Measurements from ENCODE around the gene SLC25A41.

The SLC25A41 gene

DNA sequence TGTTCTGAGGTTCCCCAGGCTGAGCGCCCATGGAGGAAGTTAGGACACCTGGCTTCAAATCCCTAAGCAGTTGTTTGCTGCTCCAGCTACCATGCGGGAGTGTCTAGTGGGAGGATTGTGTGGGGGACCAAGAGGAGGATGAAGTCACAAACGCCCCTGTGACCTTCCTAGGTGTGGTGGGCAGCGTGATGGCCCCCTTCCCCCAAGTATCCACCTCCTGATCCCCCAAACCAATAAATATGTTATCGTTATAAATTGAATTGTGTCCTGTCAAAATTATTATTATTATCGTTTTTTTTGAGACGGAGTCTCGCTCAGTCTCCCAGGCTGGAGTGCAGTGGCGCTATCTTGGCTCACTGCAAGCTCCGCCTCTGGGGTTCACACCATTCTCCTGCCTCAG lies at the start of gene SLC25A41:
TSS of gene SLC25A41 (minus strand) at position 101 of the 400 bp plus-strand sequence. CDS start at position 31, 70 bp downstream.
- no peak for DNase-seq

DNA sequence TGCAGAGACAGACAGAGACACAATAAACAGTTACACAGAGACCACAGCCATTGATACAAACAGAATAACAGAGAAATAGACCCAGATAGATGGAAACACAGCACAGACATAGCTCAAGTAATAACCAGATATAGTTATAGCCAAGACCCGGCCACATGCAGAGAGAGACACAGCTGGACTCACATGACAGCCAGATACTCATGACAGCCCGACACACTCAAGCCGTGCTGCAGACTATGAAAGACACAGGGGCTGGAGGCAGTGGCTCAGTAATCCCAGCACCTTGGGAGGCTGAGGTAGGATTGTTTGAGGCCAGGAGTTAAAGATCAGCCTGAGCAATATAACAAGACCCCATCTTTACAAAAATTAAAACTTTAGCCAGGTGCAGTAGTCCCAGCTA lies 49.7 kb upstream of the SLC25A41 start:
- no peak for DNase-seq

DNA sequence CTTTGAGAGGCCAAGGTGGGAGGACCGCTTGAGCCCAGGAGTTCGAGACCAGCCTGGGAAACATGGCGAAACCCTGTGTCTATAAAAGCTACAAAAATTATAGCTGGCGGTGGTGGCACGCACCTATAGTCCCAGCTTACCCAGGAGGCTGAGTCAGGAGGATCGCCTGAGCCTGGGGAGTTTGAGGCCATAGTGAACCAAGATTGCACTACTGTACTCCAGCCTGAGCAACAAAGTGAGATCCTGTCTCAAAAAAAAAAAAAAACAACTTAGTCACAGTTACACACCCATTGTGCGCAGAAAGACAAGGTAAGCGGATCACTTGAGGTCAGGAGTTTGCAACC lies 48.8 kb upstream of the SLC25A41 start:
- no peak for DNase-seq

DNA sequence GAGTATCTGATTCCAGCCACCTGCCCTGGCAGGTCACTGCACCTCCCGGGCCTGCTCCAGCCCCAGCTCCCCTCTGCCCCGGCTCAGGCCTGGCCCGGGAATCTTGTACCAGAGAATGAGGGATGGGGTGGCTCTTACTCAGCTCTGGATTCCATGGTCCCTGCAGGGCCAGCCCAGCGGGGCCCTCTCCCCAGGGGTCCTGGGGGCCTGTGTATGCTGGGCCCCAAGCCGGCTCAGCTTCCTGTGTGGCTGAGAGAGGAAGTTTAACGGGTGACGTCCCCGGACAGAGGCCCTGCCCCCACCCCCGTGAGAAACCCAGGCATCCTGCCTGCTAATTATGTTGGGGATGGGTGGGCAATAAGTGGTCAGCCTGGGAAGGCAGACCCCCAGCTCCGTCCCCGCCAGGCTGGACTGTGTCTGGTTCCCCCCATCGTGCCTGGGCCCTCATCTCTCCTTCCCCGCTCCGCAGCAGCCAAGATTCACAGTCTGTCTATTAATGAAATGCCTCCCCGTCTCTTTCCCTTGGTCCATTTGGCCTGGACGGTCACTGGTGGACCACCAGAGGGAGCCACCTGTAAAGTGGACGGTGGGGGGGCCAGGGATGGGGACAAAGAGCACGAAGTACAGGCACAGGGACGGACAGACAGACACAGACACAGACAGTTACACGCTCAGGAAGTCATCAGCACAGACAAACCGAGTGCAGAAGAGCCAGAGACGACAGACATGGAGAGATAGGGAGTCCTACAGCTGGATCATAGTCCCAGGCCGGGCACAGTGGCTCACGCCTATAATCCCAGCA lies 48.2 kb upstream of the SLC25A41 start, which contains the start of gene DENND1C:
TSS of gene DENND1C (minus strand) at position 247 of the 802 bp plus-strand sequence. CDS start at position 155, 92 bp downstream.
- no peak for DNase-seq

DNA sequence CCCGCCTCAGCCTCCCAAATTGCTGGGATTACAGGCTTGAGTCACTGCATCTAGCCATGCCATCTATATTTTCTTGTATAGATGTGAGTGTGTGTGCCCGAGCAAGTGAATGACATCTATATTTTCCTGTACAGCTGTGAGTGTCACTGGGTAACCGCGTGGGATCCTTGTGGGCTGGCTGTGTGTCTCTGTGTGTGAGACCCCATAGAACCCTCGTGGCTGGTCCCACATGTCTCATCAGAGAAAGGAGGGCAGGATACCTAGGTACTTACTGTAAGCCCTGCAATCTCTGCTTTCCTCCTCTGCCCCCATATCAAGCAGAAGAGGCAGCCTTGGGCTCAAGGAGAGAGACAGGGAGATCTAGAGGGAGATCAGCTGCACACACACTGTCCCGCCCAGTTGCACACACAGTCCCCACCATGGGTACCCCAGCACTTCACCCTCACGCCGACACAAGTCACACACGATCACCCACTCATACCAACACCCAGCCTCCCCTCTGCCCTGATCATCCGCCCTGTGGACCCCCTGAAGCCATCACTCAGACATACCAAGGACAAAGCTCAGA lies 47.4 kb upstream of the SLC25A41 start:
- DNase-seq: no peak

DNA sequence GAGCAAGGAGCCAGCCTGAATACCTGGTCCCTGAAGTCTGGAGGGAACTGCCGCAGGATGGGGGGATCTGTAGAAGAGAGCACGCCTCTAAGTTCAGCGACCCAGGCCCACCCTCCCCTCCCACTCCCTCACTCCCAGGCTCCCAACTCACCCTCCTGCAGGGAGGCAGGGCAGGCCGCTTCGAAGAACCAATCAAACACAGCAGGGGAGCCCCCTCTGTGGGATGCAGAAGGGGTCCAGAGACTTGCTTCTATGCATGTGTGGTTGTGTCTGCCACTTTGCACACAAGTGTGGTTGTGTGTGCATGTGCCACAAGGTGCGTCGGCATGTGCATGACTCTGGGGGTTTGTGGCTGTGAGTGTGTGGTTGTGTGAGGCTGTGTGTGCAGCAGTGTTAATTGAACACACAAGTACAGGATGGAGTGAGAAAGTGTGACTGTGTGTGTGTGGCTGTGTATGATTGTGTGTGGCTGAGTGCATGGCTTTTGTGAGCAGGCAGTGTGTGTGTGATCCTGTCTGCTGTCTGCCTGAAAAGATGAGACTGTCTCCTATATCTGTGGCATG lies 46.4 kb upstream of the SLC25A41 start:
- DNase-seq: no peak

DNA sequence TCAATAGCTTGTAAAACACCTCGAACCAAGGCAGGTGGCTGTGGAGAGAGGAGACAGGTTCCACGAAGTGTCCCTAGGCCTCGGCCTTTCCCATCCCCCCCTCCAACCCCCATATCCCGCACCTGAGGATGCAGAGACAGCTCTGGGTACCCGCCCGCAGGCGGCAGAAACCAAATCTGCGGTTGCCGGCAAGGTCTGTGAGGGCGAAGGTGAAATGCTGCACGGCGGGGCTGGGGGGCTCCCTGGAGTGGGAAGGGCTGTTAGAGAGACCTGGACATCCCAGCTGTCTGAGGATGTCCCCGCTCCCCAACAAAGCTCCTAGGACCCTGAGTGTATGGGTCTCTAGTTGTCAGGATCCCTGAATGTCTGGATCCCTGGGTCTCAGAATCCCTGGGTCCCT lies 45.3 kb upstream of the SLC25A41 start:
- no peak for DNase-seq

DNA sequence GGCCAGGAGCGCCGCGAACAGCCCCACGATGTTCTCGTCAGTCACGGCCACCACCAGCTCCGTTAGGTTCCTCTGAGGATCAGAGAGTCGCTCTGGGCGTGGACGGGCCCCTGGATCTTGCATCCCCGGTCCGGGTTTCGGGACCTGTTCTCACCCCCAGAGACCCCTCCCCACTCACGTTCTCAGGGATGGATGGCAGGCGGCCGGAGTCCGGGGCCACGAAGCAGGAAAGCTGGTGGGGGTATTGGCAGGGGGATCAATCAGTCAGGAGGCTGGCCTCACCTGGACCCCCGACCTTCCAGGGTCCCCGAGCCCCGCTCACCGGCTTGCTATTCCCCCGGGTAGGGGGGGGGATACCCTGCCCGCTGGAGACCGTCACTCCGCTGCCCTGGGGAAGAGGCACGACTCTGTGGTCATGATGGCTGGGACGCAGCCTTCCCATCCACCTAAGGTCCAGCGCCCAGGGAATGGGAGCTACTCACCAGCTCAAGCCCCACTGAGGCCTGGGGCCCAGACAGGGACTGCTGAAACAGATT lies 43.4 kb upstream of the SLC25A41 start:
- no peak for DNase-seq

DNA sequence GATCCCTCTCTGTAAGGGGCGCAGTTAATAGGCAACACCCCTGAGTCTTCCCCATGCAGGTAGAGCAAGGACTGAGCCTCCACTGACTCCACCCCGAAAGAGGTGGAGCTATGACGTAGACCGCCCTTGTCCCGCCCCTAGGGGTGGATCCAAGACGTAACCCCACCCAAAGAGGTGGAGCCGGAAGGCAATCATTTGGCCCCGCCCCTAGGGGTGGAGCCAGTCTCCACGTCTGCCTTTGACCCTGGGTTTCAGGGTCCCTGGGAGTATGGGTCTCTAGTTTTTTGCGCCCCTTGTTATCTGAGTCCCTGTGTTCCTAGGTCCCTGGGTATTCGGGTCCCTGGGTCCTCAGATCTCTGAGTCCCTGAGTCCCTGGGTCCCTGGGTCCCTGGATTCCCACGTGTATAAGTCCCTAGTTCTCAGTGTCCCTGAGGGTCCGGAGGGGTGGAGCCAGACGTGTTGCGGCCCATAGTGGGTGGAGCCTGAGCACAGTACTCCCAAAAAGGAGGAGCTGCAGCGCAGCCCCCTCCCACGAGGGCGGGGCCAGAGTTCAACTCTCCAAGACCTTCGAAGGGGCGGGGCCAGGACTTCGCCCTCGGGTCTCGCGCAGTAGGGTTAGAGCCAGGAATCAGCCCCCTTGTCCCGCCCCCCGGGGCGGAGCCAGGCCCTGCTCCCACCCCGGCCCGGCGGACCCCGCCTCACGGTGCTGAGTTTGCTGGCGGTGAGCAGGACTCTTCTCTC lies 42.8 kb upstream of the SLC25A41 start:
- no peak for DNase-seq

DNA sequence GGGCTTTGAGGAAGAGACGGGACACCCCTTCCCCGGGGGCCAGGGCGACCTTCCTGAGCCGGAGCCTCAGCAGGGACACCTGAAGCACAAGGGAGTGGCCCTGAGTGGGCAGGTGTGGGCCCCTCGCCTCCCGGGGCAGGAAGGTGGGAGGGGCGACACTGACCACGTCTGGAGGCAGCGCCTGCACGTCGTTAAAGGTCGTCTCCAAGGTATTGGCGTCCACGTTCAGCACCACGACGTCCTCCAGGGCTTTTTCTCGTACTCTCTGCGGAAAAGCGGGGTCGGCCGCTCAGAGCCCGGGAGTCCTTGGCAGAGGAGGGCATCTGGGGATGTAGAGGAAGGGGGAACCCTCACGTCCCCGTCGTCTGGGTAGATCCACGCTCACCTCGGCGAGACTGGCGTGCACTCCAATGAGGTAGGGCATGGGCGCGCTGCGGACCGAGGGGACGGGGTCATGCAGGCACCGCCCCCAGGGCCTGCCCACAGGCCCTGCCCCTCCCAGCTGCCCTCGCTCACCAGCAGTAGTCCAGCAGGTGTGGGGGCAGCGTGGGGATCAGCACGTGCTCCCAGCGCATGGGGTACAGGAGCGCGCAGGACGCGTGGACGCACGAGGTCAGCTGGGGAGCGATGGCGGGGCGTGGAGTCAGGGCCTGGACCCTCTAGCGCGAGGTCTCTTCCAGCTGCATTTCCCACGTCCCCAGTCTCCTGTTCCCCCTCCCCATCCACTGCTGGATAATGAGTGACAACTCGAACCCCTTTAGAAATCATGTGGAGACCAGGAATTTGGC lies 42.0 kb upstream of the SLC25A41 start:
- no peak for DNase-seq

DNA sequence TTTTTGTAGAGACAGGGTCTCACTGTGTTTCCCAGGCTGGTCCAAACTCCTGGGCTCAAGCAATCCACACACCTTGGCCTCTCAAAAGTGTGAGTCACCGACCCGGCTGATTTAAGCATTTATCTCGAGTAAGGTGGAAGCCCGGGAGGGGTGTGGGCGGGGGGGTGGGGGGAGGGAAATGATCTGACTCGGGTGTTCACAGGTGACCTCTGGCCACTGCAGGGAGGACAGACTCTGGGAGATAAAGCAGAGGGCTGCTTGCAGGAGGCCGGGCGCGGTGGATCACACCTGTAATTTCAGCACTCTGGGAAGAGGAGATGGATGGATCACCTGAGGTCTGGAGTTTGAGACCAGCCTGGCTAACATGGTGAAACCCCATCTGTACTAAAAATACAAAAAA lies 40.1 kb upstream of the SLC25A41 start:
- DNase-seq: no peak

DNA sequence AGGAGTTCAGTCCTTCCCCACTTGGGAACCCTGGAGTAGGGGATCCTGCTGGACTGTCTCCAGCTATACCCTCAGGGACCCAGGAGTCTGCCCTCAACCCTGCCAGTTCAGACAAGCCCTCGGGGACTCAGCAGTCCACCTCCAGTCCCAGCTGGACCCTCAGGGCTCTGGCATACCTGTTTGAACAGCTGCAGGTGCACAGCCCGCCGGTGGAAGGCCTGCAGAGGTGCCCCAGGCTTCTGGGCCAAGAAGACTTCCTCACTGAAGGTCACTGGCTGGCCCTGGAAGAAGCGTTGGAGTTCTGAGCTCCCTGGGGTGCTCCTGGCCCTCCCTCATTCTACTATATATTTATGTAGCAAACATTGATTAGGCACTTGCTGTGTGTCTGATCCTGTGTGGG lies 39.1 kb upstream of the SLC25A41 start:
- no peak for DNase-seq

DNA sequence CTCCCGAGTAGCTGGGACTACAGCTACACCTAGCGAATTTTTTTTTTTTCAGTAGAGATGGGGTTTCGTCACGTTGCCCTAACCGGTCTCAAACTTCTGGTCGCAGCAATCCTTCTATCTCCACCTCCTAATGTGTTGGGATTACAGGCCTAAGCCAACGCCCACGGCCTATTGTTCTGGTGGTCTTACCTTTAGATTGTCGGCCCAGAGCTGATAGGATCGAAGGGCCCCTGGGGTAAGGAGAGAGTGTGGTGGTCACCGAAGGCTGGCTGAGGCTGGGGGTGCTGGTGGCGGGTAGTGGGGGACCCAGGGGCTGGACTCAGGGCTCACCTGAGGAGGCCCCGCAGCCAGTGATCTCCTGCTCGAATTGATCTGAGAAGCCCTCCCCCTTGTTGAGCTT lies 37.5 kb upstream of the SLC25A41 start:
- no peak for DNase-seq

DNA sequence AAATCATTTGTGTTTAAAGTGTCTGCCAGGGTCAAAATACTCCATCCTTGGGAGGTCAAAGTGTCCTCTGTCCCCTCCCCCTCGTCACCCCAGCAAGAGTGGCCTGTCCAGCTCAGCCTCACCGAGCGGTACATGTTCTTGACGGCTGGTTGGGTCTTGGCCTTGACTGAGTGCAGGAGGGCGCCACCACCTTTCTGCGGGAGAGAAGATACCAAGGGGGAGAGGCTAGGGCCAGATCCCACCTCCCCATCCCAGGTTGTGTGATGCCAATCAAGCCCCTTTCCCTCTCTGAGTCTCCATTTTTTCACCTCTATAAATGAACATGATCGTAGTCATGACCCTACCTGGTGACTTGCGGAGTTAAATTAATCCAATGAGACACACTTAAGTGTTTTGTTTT lies 36.6 kb upstream of the SLC25A41 start:
- no peak for DNase-seq

DNA sequence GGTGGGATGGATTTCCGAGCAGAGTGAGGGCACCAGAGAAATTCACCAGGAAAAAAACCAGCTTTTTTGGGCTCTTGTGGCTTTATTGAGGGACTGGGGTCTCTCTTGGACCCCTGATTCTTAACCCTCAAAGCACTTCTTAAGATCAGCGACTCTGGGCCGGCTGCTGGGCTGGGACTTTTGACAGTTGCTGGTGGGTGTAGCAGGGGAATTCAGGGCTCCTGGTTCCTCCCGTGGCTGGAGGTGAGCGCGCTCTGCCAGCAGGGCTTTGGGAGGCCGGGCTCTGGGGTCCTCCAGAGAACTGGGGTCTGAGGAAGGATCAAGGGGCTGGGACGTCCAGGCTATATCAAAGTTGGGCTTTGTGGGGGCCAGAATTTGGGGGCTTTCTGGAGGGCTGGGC lies 33.8 kb upstream of the SLC25A41 start:
- no peak for DNase-seq

DNA sequence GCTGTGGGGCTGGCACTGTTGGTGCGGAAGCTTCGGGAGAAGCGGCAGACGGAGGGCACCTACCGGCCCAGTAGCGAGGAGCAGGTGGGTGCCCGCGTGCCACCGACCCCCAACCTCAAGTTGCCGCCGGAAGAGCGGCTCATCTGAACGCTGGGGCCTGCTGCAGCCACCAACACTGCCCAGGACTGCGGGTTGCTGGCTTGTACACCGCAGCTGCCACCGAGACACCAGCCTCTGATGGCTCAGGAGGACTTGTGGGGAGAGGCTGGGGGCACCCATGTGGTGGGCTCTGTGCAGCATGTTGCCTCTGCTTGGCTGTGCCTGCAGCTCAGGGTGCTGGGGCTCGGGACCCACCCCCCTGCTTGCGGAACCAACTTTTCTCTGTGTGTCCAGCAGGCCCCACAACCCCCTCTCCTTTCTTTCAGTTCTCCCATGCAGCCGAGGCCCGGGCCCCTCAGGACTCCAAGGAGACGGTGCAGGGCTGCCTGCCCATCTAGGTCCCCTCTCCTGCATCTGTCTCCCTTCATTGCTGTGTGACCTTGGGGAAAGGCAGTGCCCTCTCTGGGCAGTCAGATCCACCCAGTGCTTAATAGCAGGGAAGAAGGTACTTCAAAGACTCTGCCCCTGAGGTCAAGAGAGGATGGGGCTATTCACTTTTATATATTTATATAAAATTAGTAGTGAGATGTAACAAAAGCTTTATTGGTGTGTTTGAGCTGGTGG lies 33.1 kb upstream of the SLC25A41 start:
- no peak for DNase-seq

DNA sequence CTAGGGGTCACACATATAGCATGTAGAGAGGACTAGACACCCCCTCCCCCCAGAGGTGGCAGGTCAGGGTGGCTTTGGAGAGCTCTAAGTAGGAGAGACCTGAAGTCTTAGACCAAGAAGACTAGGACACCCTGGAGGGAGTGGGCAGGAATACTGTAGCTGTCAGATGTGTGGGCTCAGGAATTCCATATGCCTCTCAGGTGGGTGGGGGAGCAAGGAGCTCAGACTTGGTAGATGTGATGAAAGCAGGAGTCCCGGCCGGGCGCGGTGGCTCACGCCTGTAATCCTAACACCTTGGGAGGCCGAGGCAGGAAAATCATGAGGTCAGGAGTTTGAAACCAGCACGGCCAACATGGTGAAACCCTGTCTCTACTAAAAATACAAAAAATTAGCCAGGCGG lies 32.1 kb upstream of the SLC25A41 start:
- no peak for DNase-seq

DNA sequence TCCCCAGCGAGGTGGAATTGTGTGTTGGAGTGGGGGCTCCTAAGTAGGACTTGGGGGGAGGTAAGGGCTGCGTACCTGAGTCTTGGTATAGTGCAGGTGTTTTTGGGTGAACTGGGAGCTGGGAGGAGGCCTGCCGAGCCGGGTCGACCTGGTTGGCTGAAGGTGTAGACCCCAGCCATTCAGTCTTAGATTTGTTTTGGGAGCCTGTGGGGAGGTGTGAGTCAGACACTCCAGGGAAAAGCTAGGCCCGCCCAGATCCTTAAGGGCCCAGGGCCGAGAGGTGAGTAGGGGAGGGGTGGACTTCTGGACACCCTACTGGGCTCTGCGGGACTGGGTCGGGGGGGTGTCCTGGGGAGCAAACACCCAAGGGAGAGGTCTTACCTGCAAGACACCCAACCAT lies 31.4 kb upstream of the SLC25A41 start:
- no peak for DNase-seq

DNA sequence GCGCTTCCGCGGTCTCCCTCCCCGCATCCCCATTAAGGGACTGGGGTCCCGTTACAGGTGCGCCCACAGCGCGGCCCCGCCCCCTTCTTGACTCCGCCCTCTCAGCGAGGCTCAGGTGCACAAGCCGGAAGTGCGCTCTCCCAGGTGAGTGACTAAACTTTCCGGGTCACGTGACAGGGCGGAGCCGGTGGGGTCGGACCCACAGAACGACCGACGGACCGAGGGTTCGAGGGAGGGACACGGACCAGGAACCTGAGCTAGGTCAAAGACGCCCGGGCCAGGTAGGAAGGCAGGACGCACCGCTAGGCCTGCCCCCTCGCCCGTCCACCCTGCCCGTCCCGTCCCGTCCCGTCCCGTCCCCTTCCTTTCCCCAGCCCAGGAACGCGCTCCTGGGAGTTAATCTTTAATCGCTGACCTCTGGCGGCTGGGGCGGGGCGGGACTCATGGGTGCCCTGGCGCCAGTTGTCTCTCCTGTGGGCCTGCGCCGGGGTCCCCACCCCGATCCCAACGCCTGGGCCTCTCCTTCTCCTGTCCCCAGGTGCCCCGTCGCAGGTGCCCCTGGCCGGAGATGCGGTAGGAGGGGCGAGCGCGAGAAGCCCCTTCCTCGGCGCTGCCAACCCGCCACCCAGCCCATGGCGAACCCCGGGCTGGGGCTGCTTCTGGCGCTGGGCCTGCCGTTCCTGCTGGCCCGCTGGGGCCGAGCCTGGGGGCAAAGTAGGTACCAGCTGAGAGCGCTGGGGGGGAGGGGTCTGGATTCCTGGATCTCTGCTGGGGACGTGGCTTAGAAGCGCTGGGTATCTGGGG lies 30.7 kb upstream of the SLC25A41 start, which contains the start of gene CRB3:
TSS of gene CRB3 (plus strand) at position 202 of the 804 bp plus-strand sequence. CDS start at position 633, 431 bp downstream.
- no peak for DNase-seq

DNA sequence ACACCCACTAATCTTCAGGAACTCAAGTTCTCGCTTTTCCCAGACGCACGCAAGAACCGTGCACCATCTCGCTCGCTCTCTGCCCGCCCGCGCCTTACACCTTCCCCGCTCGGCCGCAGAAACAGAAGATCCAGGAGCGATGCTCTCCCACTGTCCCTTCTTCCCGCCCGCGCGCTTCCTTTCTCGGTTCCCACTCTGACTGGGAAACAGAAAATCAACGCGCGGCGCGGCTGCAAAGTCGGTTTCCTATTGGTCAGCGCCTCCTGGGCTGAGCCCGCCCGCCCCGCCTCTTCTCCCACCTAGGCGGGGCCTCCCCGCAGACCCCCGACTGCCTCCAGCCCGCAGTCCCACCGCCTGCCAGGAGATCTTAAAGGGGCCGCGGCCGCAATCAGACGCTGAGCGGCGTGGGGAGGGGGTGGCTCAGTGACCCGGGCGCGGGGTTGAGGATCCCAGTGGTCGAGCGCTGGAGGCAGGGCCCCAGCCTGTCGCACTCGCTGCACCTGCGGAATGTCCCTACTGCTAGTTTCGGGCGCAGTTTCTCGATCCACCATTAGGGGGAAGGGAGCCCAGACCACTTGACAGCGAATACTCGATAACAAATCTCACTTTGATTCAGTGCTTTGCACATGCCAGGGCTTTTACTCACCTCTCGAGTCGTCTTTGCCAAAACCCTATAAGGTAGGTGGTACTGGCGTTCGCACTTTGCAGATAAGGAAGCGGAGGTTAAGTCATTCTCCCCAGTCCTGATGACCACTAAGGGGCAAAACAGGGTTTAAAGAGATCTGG lies 26.7 kb upstream of the SLC25A41 start:
- DNase-seq: no peak
